Measurements from ENCODE around the gene RAB3C.

RAB3C gene

DNA sequence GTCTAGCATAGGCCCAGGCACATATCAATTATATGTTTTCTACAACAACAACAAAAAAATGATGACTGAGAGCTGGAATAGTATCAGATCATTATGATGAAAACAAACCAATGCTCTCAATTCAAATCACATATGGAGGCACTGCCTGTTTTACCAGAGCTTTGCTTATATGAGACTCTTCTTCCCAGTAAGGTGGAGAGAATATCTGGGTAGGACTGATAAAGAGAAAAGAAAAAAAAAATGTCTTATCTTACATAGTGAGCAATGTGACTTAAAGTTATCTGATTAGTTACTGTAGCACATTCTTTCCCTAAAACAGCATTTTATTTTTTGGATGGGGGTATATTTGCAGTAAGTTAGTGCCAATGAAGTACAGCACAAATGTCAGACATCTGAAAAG, 154.8 kb downstream of the RAB3C start:
- Histone ChIP-seq H3K9me3 (no peaks in the 10 kb centered on the region), H3K27me3 (no peaks in the 10 kb centered on the region), H3K36me3 (peaks cover 8% of the 10 kb centered on the region), H3K4me1 (no peaks in the 10 kb centered on the region; the same call in 1 of the 2 replicates), H3K4me3 (ENCODE audit: low read depth, low read length) (no peak overlapping the region)
- TF ChIP-seq, protein P1, sequence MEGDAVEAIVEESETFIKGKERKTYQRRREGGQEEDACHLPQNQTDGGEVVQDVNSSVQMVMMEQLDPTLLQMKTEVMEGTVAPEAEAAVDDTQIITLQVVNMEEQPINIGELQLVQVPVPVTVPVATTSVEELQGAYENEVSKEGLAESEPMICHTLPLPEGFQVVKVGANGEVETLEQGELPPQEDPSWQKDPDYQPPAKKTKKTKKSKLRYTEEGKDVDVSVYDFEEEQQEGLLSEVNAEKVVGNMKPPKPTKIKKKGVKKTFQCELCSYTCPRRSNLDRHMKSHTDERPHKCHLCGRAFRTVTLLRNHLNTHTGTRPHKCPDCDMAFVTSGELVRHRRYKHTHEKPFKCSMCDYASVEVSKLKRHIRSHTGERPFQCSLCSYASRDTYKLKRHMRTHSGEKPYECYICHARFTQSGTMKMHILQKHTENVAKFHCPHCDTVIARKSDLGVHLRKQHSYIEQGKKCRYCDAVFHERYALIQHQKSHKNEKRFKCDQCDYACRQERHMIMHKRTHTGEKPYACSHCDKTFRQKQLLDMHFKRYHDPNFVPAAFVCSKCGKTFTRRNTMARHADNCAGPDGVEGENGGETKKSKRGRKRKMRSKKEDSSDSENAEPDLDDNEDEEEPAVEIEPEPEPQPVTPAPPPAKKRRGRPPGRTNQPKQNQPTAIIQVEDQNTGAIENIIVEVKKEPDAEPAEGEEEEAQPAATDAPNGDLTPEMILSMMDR (IDR thresholded peaks at IDR 0.05; ENCODE audit: low read depth, low read length) = no peak
- DNase-seq = no peak

DNA sequence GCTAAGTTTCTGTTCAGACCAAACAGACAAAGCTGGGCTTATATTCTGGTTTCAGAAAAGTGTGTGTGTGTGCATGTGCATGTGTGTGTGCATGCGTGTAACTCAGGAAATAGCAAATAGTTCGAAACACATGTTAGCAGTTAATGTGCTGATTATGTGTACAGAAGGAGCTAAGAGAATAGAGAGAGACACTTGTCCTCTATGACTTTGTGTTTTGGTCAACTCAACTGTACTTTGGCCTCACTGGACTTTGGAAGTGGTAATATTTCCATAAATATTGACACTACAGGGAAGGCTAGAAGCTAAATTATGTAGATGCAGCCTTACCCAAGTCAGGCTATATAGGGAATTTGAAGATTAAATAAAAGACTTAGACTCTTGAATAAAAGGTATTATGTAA, 155.5 kb downstream of the RAB3C start:
- H3K36me3 ChIP-seq = peaks cover 8% of the 10 kb centered on the region
- TF ChIP-seq, protein P1 (IDR thresholded peaks at IDR 0.05; ENCODE audit: low read depth, low read length) = no peak
- no peak overlapping the region for H3K4me3 ChIP-seq (ENCODE audit: low read depth, low read length)
- H3K4me1 ChIP-seq = no peaks in the 10 kb centered on the region; the same call in 1 of the 2 replicates
- H3K9me3 ChIP-seq = no peaks in the 10 kb centered on the region
- no peak for DNase-seq
- H3K27me3 ChIP-seq = no peaks in the 10 kb centered on the region

DNA sequence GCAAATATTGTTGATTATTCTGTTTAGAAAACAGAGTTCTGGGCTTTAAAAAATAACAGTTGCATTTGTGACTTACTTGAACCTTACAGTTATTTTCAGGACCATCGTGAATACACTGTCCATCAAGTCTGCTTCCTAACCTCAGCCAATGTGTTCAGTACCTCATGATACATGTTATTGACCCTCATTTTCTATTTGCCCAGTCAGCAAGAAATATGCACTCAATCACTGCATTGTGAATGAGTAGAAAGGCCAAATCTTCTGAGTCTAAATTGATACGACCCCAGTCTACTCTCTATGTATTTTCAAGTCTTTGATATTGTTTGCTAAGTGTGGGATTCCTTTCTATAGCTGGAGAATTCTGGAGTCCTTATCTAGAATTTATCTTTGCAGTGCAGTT, 156.2 kb downstream of the RAB3C start:
- no peak for DNase-seq
- Histone ChIP-seq H3K9me3 (no peaks in the 10 kb centered on the region), H3K36me3 (peaks cover 8% of the 10 kb centered on the region), H3K27me3 (no peaks in the 10 kb centered on the region), H3K4me1 (no peaks in the 10 kb centered on the region; the same call in 1 of the 2 replicates), H3K4me3 (ENCODE audit: low read depth, low read length) (no peak overlapping the region)
- TF ChIP-seq, protein P1 (IDR thresholded peaks at IDR 0.05; ENCODE audit: low read depth, low read length) = no peak

DNA sequence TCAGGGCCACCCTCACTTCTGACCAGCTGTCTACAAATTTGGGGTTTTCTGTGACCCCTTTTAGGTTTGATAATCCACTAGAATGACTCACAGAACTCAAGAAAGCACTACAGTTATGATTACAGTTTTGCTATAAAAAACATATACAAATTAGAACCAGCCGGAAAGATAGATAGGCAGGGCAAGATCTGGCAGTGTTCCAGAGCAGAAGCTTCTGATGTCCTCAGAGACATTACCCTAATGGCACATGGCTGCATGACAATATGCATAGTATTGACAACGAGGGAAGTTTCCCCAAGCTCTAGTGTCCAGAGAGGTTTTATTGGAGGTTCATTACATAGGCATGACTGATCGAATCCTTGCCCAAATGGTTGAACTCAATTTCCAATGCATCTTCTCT, 158.1 kb downstream of the RAB3C start:
- Histone ChIP-seq H3K4me1 (peaks cover 4% of the 10 kb centered on the region), H3K4me3 (ENCODE audit: low read depth, low read length) (no peak overlapping the region), H3K27me3 (no peaks in the 10 kb centered on the region), H3K9me3 (no peaks in the 10 kb centered on the region), H3K36me3 (peaks cover 8% of the 10 kb centered on the region)
- peak; percentile 25 for DNase-seq
- TF ChIP-seq, protein P1 (IDR thresholded peaks at IDR 0.05; ENCODE audit: low read depth, low read length) = no peak

DNA sequence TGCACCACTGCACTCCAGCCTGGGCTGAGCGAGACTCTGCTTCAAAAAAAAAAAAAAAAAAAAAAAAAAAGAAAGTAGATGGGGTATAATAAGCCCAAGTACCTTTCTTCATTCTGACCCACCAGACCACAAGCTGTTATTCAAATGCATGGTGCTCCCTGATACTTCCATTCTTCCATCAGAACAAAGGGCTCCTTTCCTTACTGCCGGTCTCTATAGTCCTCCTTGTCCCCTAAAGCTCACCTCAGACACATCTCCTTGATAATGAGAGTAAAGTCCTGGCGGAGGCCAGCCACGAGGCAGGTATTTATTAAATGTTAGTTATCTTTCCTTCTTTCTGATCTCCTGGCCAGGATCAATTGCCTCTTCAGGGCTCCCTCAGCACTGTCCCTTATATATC, 162.5 kb downstream of the RAB3C start:
- H3K9me3 ChIP-seq = no peaks in the 10 kb centered on the region
- no peaks in the 10 kb centered on the region for H3K27me3 ChIP-seq
- peaks cover 27% of the 10 kb centered on the region for H3K4me1 ChIP-seq
- no peak for DNase-seq
- no peaks in the 10 kb centered on the region for H3K36me3 ChIP-seq
- no peak overlapping the region for H3K4me3 ChIP-seq (ENCODE audit: low read depth, low read length)
- TF ChIP-seq, protein P1 (IDR thresholded peaks at IDR 0.05; ENCODE audit: low read depth, low read length) = no peak

DNA sequence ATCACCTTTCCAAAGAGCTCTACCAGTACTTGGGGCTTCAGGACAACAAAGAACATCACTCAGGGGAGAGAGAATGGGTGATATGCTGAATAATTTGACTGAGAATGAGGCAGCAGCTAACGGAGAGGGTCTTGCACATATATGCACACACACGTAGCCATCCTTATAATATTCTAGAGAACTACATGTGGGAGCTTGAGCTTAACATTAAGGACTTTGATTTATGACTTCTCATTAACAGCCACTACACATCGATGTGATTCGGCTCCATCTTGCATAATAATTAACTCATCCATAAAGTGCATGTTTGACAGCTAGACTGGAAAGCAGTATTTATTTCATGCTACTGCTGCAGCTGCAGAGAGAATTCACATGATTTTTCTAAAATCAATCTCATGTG, 163.4 kb downstream of the RAB3C start:
- TF ChIP-seq, protein P1 (IDR thresholded peaks at IDR 0.05; ENCODE audit: low read depth, low read length) = no peak
- no peak overlapping the region for H3K4me3 ChIP-seq (ENCODE audit: low read depth, low read length)
- H3K9me3 ChIP-seq = no peaks in the 10 kb centered on the region
- H3K27me3 ChIP-seq = no peaks in the 10 kb centered on the region
- no peaks in the 10 kb centered on the region for H3K36me3 ChIP-seq
- H3K4me1 ChIP-seq = peaks cover 27% of the 10 kb centered on the region
- DNase-seq = no peak

Data from BE2C (cell line).